KMS-11 (cell line): ENCODE results near the gene HCN2.

ENCODE experiments used
- H2AFZ ChIP-seq: fragments of 200-600 bp; sonication (generic); 2 replicates; pipeline ENCODE4 v1.6.1; 2016; ENCODE audit warnings: antibody characterized with exemption, mixed run types, low read depth
- H3K27ac ChIP-seq: fragments of 200-600 bp; sonication (generic); 2 replicates; pipeline ENCODE4 v1.6.1; 2016; ENCODE audit warnings: mild to moderate bottlenecking, mixed run types
- H3K27me3 ChIP-seq: fragments of 200-600 bp; sonication (generic); 2 replicates; pipeline ENCODE4 v1.6.1; 2017; ENCODE audit warnings: mild to moderate bottlenecking, low read depth, mixed run types, moderate library complexity; ENCODE audit not compliant: insufficient read depth
- H3K36me3 ChIP-seq: fragments of 200-600 bp; sonication (generic); 2 replicates; pipeline ENCODE4 v1.6.1; 2017; ENCODE audit warnings: mild to moderate bottlenecking, mixed run types; ENCODE audit not compliant: insufficient read depth
- H3K4me1 ChIP-seq: fragments of 200-600 bp; sonication (generic); 2 replicates; pipeline ENCODE4 v1.6.1; 2016; ENCODE audit warnings: mild to moderate bottlenecking, low read depth, mixed run types; ENCODE audit not compliant: poor library complexity, severe bottlenecking
- H3K4me2 ChIP-seq: fragments of 200-600 bp; sonication (generic); 2 replicates; pipeline ENCODE4 v1.7.0; 2016; ENCODE audit warnings: mild to moderate bottlenecking, mixed run types
- H3K4me3 ChIP-seq: fragments of 200-600 bp; sonication (generic); IDR thresholded peaks from 2 replicates; pipeline ENCODE4 v1.6.1; 2017; ENCODE audit warnings: low read depth, low read length, mixed read lengths; ENCODE audit not compliant: insufficient read depth
- H3K79me2 ChIP-seq: fragments of 200-600 bp; sonication (generic); 2 replicates; pipeline ENCODE4 v1.6.1; 2016; ENCODE audit warnings: low read depth, mixed run types; ENCODE audit not compliant: insufficient read depth
- H3K9ac ChIP-seq: fragments of 200-600 bp; sonication (generic); 2 replicates; pipeline ENCODE4 v1.6.1; 2016; ENCODE audit warnings: mild to moderate bottlenecking, mixed run types
- H4K20me1 ChIP-seq: fragments of 200-600 bp; sonication (generic); 2 replicates; pipeline ENCODE4 v1.6.1; 2016; ENCODE audit warnings: mild to moderate bottlenecking, mixed run types; ENCODE audit not compliant: insufficient read depth
- TF ChIP-seq, protein P1 (sequence below): fragments of 200-600 bp; sonication (generic); conservative IDR thresholded peaks from 2 replicates; pipeline ENCODE4 v1.6.1; 2017; ENCODE audit warnings: low read depth, mild to moderate bottlenecking, antibody characterized with exemption, low read length, moderate library complexity, mixed read lengths

The HCN2 gene

DNA sequence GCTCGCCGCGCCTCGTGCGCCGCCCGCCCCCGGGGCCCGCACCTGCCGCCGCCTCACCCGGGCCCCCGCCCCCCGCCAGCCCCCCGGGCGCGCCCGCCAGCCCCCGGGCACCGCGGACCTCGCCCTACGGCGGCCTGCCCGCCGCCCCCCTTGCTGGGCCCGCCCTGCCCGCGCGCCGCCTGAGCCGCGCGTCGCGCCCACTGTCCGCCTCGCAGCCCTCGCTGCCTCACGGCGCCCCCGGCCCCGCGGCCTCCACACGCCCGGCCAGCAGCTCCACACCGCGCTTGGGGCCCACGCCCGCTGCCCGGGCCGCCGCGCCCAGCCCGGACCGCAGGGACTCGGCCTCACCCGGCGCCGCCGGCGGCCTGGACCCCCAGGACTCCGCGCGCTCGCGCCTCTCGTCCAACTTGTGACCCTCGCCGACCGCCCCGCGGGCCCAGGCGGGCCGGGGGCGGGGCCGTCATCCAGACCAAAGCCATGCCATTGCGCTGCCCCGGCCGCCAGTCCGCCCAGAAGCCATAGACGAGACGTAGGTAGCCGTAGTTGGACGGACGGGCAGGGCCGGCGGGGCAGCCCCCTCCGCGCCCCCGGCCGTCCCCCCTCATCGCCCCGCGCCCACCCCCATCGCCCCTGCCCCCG is 26.5 kb downstream of the HCN2 start:
- H3K9ac ChIP-seq: no peak overlapping the region
- no peaks in the 10 kb centered on the region for H3K4me1 ChIP-seq
- no peak overlapping the region for H3K4me3 ChIP-seq
- H3K4me2 ChIP-seq: no peak overlapping the region
- H2AFZ ChIP-seq: no peak overlapping the region
- no peaks in the 10 kb centered on the region for H3K79me2 ChIP-seq
- TF ChIP-seq, protein P1, sequence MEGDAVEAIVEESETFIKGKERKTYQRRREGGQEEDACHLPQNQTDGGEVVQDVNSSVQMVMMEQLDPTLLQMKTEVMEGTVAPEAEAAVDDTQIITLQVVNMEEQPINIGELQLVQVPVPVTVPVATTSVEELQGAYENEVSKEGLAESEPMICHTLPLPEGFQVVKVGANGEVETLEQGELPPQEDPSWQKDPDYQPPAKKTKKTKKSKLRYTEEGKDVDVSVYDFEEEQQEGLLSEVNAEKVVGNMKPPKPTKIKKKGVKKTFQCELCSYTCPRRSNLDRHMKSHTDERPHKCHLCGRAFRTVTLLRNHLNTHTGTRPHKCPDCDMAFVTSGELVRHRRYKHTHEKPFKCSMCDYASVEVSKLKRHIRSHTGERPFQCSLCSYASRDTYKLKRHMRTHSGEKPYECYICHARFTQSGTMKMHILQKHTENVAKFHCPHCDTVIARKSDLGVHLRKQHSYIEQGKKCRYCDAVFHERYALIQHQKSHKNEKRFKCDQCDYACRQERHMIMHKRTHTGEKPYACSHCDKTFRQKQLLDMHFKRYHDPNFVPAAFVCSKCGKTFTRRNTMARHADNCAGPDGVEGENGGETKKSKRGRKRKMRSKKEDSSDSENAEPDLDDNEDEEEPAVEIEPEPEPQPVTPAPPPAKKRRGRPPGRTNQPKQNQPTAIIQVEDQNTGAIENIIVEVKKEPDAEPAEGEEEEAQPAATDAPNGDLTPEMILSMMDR: no peak
- no peaks in the 10 kb centered on the region for H3K27me3 ChIP-seq
- H3K36me3 ChIP-seq: no peaks in the 10 kb centered on the region
- no peaks in the 10 kb centered on the region for H4K20me1 ChIP-seq
- no peak overlapping the region for H3K27ac ChIP-seq

DNA sequence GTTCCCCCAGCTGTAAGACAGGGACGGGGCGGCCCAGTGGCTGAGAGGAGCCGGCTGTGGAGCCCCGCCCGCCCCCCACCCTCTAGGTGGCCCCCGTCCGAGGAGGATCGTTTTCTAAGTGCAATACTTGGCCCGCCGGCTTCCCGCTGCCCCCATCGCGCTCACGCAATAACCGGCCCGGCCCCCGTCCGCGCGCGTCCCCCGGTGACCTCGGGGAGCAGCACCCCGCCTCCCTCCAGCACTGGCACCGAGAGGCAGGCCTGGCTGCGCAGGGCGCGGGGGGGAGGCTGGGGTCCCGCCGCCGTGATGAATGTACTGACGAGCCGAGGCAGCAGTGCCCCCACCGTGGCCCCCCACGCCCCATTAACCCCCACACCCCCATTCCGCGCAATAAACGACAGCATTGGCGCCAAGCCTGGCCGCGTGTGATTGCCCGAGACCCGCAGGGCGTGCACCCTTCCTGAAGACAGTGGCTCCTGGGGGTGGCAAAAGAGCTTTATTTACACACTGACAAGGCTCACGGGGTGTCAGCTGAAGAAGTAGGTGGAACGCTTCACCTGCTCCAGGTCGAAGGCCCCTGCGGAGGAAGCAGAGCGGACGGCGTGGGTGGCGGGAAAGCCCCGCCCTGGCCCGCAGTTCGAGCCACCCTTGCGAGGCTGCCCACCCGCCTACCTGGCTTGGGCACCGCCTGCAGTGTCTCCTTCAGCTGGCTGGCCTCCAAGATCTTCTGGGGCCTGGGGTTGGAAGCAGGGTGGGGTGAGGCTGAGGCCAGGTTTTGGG is 27.3 kb downstream of the HCN2 start:
- H3K27me3 ChIP-seq: no peaks in the 10 kb centered on the region
- H3K9ac ChIP-seq: no peak overlapping the region
- no peak overlapping the region for H3K27ac ChIP-seq
- no peaks in the 10 kb centered on the region for H3K79me2 ChIP-seq
- no peaks in the 10 kb centered on the region for H3K4me1 ChIP-seq
- no peak overlapping the region for H3K4me3 ChIP-seq
- H2AFZ ChIP-seq: no peak overlapping the region
- no peak overlapping the region for H3K4me2 ChIP-seq
- H4K20me1 ChIP-seq: no peaks in the 10 kb centered on the region
- TF ChIP-seq, protein P1: no peak
- H3K36me3 ChIP-seq: no peaks in the 10 kb centered on the region

DNA sequence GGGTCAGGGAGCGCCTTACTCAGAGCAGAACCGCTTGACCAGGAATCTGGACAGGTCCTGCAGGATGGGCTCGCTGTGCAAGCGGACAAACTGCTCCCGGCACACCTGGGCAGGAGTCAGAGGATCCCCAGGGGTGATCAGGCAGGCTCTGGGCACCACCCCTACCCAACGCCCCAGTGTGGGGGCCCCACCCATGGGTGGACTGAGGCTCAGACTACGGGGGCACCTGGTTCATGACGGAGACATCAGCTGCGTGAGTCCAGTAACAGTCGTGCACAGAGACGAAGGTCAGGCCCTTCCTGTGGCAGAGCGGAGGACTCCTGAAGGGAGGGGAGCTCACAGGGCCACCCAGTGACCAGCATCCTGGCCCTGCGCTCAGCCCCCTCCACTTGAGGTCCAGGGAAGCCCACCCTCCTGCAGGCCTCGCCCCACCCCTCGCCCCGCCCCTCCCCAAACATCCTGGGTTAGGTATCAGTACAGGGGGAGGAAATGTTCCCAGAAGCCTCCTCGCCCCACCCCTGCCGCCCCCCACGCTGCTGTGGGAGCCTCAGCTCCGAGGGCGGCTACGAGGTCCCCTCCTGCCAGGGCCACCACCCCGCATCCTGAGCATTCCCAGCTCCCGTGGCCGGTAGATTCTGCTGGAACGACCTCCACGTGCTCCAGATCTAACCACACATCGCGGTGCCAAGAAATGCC is 28.0 kb downstream of the HCN2 start:
- no peak overlapping the region for H3K4me3 ChIP-seq

DNA sequence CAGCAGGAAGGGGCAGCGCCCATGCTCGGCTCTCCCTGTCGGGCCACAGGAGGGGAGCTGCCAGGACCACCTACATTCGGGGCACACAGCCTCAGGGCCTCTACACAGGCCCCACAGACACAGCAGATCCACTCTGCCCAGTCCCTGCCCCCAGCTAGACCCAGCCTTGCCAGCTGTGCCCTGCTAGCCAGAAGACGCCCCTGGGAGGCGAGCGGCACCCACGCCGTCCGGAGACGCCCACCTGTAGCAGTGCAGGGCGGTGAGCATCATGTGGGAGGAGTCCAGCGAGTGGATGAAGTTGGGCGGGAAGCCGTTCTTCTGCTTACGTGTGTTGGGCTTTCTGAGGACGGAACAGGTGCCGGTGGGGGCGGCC is 28.6 kb downstream of the HCN2 start:
- no peak overlapping the region for H3K9ac ChIP-seq
- H3K79me2 ChIP-seq: no peaks in the 10 kb centered on the region
- no peaks in the 10 kb centered on the region for H4K20me1 ChIP-seq
- H3K36me3 ChIP-seq: no peaks in the 10 kb centered on the region
- H2AFZ ChIP-seq: no peak overlapping the region
- no peak overlapping the region for H3K27ac ChIP-seq
- no peaks in the 10 kb centered on the region for H3K4me1 ChIP-seq
- no peak overlapping the region for H3K4me2 ChIP-seq
- TF ChIP-seq, protein P1: no peak
- H3K27me3 ChIP-seq: no peaks in the 10 kb centered on the region
- no peak overlapping the region for H3K4me3 ChIP-seq

More for the DNA sequence above, 28.0 kb downstream of the HCN2 start:
- H2AFZ ChIP-seq: no peak overlapping the region
- no peaks in the 10 kb centered on the region for H3K79me2 ChIP-seq
- H3K4me1 ChIP-seq: no peaks in the 10 kb centered on the region
- H3K36me3 ChIP-seq: no peaks in the 10 kb centered on the region
- no peak overlapping the region for H3K4me2 ChIP-seq
- no peaks in the 10 kb centered on the region for H4K20me1 ChIP-seq
- TF ChIP-seq, protein P1: no peak
- no peak overlapping the region for H3K27ac ChIP-seq
- H3K27me3 ChIP-seq: no peaks in the 10 kb centered on the region
- H3K9ac ChIP-seq: no peak overlapping the region
